ENCODE data around the gene OR4B1.

- TF ChIP-seq CTCF (IDR thresholded peaks at IDR 0.05; ENCODE audit: low read length): no peak
- TF ChIP-seq EZH2 (IDR thresholded peaks at IDR 0.05; ENCODE audit: borderline replicate concordance, low read length): no peak
These were observed 45.0 kb downstream of the OR4B1 start for GRCh38 chr11:48261600-48261999.
